Osteoblast (primary cell): Measurements from ENCODE around the gene TTC7B. TPM values are rescaled to one million over a fixed set of nuclear protein-coding genes. Genes with fewer than 3 reads are reported as not detected.
A peak's percentile ranks its signal among the peaks of the same experiment; 100 is the strongest.

Source experiments
- DNase-seq: peaks from one replicate; pipeline ENCODE4 v3.0.0; 2011; ENCODE audit warnings: low spot score, mixed read lengths; ENCODE audit not compliant: insufficient read length; ENCODE audit errors: missing footprints
- H2AFZ ChIP-seq: 2 replicates; pipeline ENCODE4 v1.6.0; 2011; ENCODE audit warnings: mild to moderate bottlenecking, low read length
- H3K27ac ChIP-seq: 2 replicates; pipeline ENCODE4 v1.5.1; 2011; ENCODE audit warnings: mild to moderate bottlenecking, low read depth, low read length, moderate library complexity
- H3K27me3 ChIP-seq: 2 replicates; pipeline ENCODE4 v1.6.0; 2012; ENCODE audit warnings: mild to moderate bottlenecking, control low read depth, inconsistent platforms, low read length, moderate library complexity; ENCODE audit not compliant: insufficient read depth
- H3K36me3 ChIP-seq: 2 replicates; pipeline ENCODE4 v1.5.1; 2011; ENCODE audit warnings: mild to moderate bottlenecking, low read length, control low read depth, moderate library complexity; ENCODE audit not compliant: insufficient read depth
- H3K4me1 ChIP-seq: 2 replicates; pipeline ENCODE4 v1.5.1; 2011; ENCODE audit warnings: mild to moderate bottlenecking, low read length, control low read depth, moderate library complexity; ENCODE audit not compliant: insufficient read depth
- H3K4me2 ChIP-seq: 2 replicates; pipeline ENCODE4 v1.6.0; 2011; ENCODE audit warnings: mild to moderate bottlenecking, low read length; ENCODE audit not compliant: insufficient read depth
- H3K4me3 ChIP-seq: fragments of 200-600 bp; sonication (generic); 3 replicates; pipeline ENCODE4 v1.5.1; 2012; ENCODE audit warnings: mild to moderate bottlenecking, low read length, inconsistent platforms; ENCODE audit not compliant: insufficient read depth
- H3K79me2 ChIP-seq: 2 replicates; pipeline ENCODE4 v1.6.0; 2012; ENCODE audit warnings: mild to moderate bottlenecking, low read length, control low read depth, inconsistent platforms; ENCODE audit not compliant: insufficient read depth
- H3K9me3 ChIP-seq: 2 replicates; pipeline ENCODE4 v1.5.1; 2011; ENCODE audit warnings: low read depth, low read length, control low read depth
- H4K20me1 ChIP-seq: 2 replicates; pipeline ENCODE4 v1.6.0; 2012; ENCODE audit warnings: mild to moderate bottlenecking, low read length, control low read depth; ENCODE audit not compliant: insufficient read depth
- total RNA-seq: library from RNA; depleted of rRNA; stranded (reverse); fragments of >200 nt; gene quantifications from 2 replicates; pipeline ENCODE4 v1.2.3, GENCODE V29; 2012
- TF ChIP-seq, protein P1 (sequence below): IDR thresholded peaks from 2 replicates; pipeline ENCODE4 v1.5.1; 2011; ENCODE audit warnings: mild to moderate bottlenecking, low read depth, low read length, moderate library complexity; ENCODE audit errors: extremely low read depth

Gene TTC7B
- total RNA-seq, 1 donor: 14.5 TPM

DNA sequence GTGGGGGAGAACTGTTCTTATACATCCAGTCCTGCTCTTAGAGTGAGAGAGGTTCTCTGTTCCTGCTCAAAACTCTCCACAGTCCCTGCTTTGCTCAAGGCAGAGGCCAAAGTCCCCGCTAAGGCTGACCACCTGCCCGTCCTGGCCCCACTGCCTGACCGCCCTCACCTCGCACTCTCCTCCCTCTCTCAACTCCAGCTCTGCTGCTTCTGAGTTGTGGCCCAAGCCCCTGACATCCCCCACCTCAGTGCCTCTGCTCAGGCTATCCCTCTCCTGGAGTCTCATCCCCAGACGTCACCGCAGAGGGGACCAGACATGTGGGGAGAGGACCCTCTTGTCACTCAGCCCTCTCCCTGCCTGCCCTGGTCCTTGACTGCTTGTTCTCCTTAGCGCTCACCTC is 308.8 kb downstream of the TTC7B start:
- TF ChIP-seq, protein P1, sequence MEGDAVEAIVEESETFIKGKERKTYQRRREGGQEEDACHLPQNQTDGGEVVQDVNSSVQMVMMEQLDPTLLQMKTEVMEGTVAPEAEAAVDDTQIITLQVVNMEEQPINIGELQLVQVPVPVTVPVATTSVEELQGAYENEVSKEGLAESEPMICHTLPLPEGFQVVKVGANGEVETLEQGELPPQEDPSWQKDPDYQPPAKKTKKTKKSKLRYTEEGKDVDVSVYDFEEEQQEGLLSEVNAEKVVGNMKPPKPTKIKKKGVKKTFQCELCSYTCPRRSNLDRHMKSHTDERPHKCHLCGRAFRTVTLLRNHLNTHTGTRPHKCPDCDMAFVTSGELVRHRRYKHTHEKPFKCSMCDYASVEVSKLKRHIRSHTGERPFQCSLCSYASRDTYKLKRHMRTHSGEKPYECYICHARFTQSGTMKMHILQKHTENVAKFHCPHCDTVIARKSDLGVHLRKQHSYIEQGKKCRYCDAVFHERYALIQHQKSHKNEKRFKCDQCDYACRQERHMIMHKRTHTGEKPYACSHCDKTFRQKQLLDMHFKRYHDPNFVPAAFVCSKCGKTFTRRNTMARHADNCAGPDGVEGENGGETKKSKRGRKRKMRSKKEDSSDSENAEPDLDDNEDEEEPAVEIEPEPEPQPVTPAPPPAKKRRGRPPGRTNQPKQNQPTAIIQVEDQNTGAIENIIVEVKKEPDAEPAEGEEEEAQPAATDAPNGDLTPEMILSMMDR: no peak
- H3K79me2 ChIP-seq: no peaks in the 10 kb centered on the region
- peaks cover 5% of the 10 kb centered on the region for H3K27me3 ChIP-seq
- no peak overlapping the region for H3K4me3 ChIP-seq
- DNase-seq: no peak
- no peaks in the 10 kb centered on the region for H3K36me3 ChIP-seq
- H3K9me3 ChIP-seq: no peaks in the 10 kb centered on the region
- no peaks in the 10 kb centered on the region for H4K20me1 ChIP-seq
- no peak overlapping the region for H3K4me2 ChIP-seq
- H2AFZ ChIP-seq: no peak overlapping the region
- no peak overlapping the region for H3K27ac ChIP-seq
- no peaks in the 10 kb centered on the region for H3K4me1 ChIP-seq

GRCh38 chr14:90506748-90507147 is 309.5 kb downstream of the TTC7B start:
- Histone ChIP-seq H3K9me3 (no peaks in the 10 kb centered on the region), H3K27ac (no peak overlapping the region), H3K27me3 (peaks cover 5% of the 10 kb centered on the region), H3K79me2 (no peaks in the 10 kb centered on the region), H4K20me1 (no peaks in the 10 kb centered on the region), H3K4me3 (no peak overlapping the region), H3K36me3 (no peaks in the 10 kb centered on the region), H3K4me1 (no peaks in the 10 kb centered on the region), H2AFZ (no peak overlapping the region), H3K4me2 (no peak overlapping the region)
- DNase-seq: no peak
- TF ChIP-seq, protein P1: no peak

- Histone ChIP-seq H3K27me3 (peaks cover 5% of the 10 kb centered on the region), H3K4me2 (no peak overlapping the region), H3K9me3 (no peaks in the 10 kb centered on the region), H4K20me1 (no peaks in the 10 kb centered on the region), H3K4me1 (no peaks in the 10 kb centered on the region), H2AFZ (no peak overlapping the region), H3K36me3 (no peaks in the 10 kb centered on the region), H3K4me3 (no peak overlapping the region), H3K79me2 (no peaks in the 10 kb centered on the region), H3K27ac (no peak overlapping the region)
- TF ChIP-seq, protein P1: no peak
- DNase-seq: peak; percentile 47
Measured at GRCh38 chr14:90505531-90505930, 310.7 kb downstream of the TTC7B start.

- H3K9me3 ChIP-seq: no peaks in the 10 kb centered on the region
- no peaks in the 10 kb centered on the region for H3K36me3 ChIP-seq
- no peak overlapping the region for H2AFZ ChIP-seq
- H4K20me1 ChIP-seq: no peaks in the 10 kb centered on the region
- H3K4me1 ChIP-seq: no peaks in the 10 kb centered on the region
- no peak overlapping the region for H3K27ac ChIP-seq
- H3K27me3 ChIP-seq: peaks cover 5% of the 10 kb centered on the region
- no peak overlapping the region for H3K4me2 ChIP-seq
- no peak overlapping the region for H3K4me3 ChIP-seq
- no peaks in the 10 kb centered on the region for H3K79me2 ChIP-seq
- DNase-seq: no peak
- TF ChIP-seq, protein P1: no peak
Measured at GRCh38 chr14:90504643-90505042, 311.6 kb downstream of the TTC7B start.
